Measurements from ENCODE around the gene VPS13A.

DNA sequence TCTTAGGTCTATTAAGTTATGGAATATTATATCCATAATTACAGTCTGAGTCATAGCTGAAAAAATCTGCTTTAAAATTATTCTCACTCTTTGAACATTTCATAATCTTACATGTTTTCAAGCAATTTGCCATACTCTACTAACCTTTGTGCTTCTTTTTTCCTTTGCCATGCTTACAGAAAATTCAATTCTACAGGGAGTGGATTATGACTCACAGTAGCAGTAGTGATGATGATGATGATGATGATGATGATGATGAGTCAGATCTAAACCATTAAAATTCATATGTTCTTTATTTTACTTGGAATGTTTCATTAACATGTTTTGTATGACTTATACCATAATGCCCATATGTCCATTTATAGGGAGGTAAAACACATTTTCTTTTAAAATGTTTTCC, 207.1 kb downstream of the VPS13A start:
- TF ChIP-seq FOXM1 (IDR thresholded peaks at IDR 0.05; ENCODE audit: borderline replicate concordance, low read depth) (no peak), EGR1 (IDR thresholded peaks at IDR 0.05) (no peak)
